HCT116 (cell line): ENCODE data around the gene STAP2. TPM values are rescaled to one million over a fixed set of nuclear protein-coding genes. Genes with fewer than 3 reads are reported as not detected.

Experiments used
- ATAC-seq: fragments of 200-7000 bp; cut with Tn5 transposase; 2 replicates; pipeline ENCODE4 v1.9.1; 2020; ENCODE audit warnings: mild to moderate bottlenecking, moderate library complexity
- BruUV-seq: library from RNA; stranded (reverse); fragments of 400-500 nt; replicated peaks from 2 replicates; lab custom pipeline; 2021; lab: Mats Ljungman, UMichigan
- CTCF ChIA-PET: fragments of 300-600 bp; sonication (Branson Sonifier 250); formaldehyde crosslinking; loops from one replicate; lab custom pipeline; 2021; ENCODE audit warnings: antibody characterized with exemption; lab: Charles Lee
- POLR2A ChIA-PET: fragments of 300-600, 350-600 bp; sonication (Branson Sonifier 250); formaldehyde crosslinking; loops from one replicate; lab custom pipeline; 2021; ENCODE audit warnings: antibody characterized with exemption; lab: Charles Lee
- RAD21 ChIA-PET, 2 experiments: fragments of 300-600 bp; sonication (Branson Sonifier 250); formaldehyde crosslinking; loops; one replicate each; lab custom pipeline; 2023; ENCODE audit warnings: low total read pairs in 2 of 2; ENCODE audit not compliant: uncharacterized antibody in 2 of 2, unreplicated experiment in 2 of 2, low non-redundant PET in 1 of 2; lab: Charles Lee
- DNase-seq: peaks from one replicate; pipeline ENCODE4 v3.0.0-alpha.2; 2010; ENCODE audit warnings: low read depth, low spot score
- H2AFZ ChIP-seq: fragments of 200-600 bp; shearing (Covaris generic), sonication (generic); 2 replicates; pipeline ENCODE4 v1.6.1; 2017; ENCODE audit warnings: low read depth, mixed run types, mixed read lengths, antibody characterized with exemption, low read length; ENCODE audit not compliant: poor library complexity, severe bottlenecking
- H3K27ac ChIP-seq: 2 replicates; pipeline ENCODE4 v1.5.1; 2012; ENCODE audit warnings: low read depth, low read length
- H3K27me3 ChIP-seq: fragments of 200-600 bp; sonication (generic); 2 replicates; pipeline ENCODE4 v1.6.1; 2016; ENCODE audit warnings: mixed run types, low read length, mixed read lengths; ENCODE audit not compliant: insufficient read depth
- H3K36me3 ChIP-seq, 2 experiments: fragments of 200-500 bp in 1 of 2; fragments of 200-600 bp in 1 of 2; sonication (Bioruptor generic) in 1 of 2; sonication (generic) in 1 of 2; 2 replicates each; pipeline versions ENCODE4 v1.5.1 to v1.6.1; 2014 to 2016; ENCODE audit warnings: low read length in 2 of 2, inconsistent platforms in 1 of 2, mixed read lengths in 1 of 2, mixed run types in 1 of 2; ENCODE audit not compliant: insufficient read depth in 2 of 2, control insufficient read depth in 1 of 2
- H3K4me1 ChIP-seq, 2 experiments: fragments of 200-600 bp in 1 of 2; sonication (generic) in 1 of 2; 2 replicates each; pipeline versions ENCODE4 v1.5.1 to v1.6.1; 2012 to 2017; ENCODE audit warnings: low read length in 2 of 2, inconsistent platforms in 1 of 2, mild to moderate bottlenecking in 1 of 2, mixed read lengths in 1 of 2, mixed run types in 1 of 2, moderate library complexity in 1 of 2; ENCODE audit not compliant: insufficient read depth in 2 of 2, control insufficient read depth in 1 of 2
- H3K4me2 ChIP-seq: fragments of 200-600 bp; sonication (generic); 2 replicates; pipeline ENCODE4 v1.6.1; 2017; ENCODE audit warnings: mixed run types, low read length, mixed read lengths
- H3K4me3 ChIP-seq, 2 experiments: fragments of 200-600 bp in 1 of 2; sonication (generic) in 1 of 2; replicated peaks in 1 of 2; 2 replicates each; pipeline ENCODE4 v1.5.1; 2011 to 2016; ENCODE audit warnings: low read length in 2 of 2, control low read depth in 1 of 2, low read depth in 1 of 2, mild to moderate bottlenecking in 1 of 2, mixed read lengths in 1 of 2, mixed run types in 1 of 2
- H3K79me2 ChIP-seq: fragments of 200-600 bp; sonication (generic); 2 replicates; pipeline ENCODE4 v1.6.1; 2017; ENCODE audit warnings: mild to moderate bottlenecking, mixed run types, low read length, moderate library complexity, mixed read lengths; ENCODE audit not compliant: insufficient read depth
- H3K9ac ChIP-seq: fragments of 200-600 bp; sonication (generic); 2 replicates; pipeline ENCODE4 v1.6.1; 2016; ENCODE audit warnings: low read length, mixed read lengths
- H3K9me2 ChIP-seq: fragments of 200-600 bp; sonication (generic), shearing (Covaris generic); 2 replicates; pipeline ENCODE4 v1.6.1; 2017; ENCODE audit warnings: mixed run types, mild to moderate bottlenecking, moderate library complexity; ENCODE audit not compliant: insufficient read depth
- H3K9me3 ChIP-seq, 2 experiments: fragments of 200-500 bp in 1 of 2; fragments of 200-600 bp in 1 of 2; sonication (Bioruptor generic) in 1 of 2; sonication (generic) in 1 of 2; 2 replicates each; pipeline ENCODE4 v1.6.1; 2014 to 2017; ENCODE audit warnings: low read length in 2 of 2, mixed read lengths in 2 of 2, inconsistent platforms in 1 of 2, low read depth in 1 of 2, mild to moderate bottlenecking in 1 of 2, mixed run types in 1 of 2, moderate library complexity in 1 of 2; ENCODE audit not compliant: control insufficient read depth in 1 of 2, insufficient read depth in 1 of 2
- H4K20me1 ChIP-seq: fragments of 200-600 bp; sonication (generic), shearing (Covaris generic); 2 replicates; pipeline ENCODE4 v1.6.1; 2017; ENCODE audit warnings: mixed run types, mild to moderate bottlenecking, moderate library complexity; ENCODE audit not compliant: insufficient read depth
- ATF3 ChIP-seq: IDR thresholded peaks from 2 replicates; pipeline ENCODE4 v1.6.1; 2012
- CBX3 ChIP-seq: IDR thresholded peaks from 2 replicates; pipeline ENCODE4 v1.6.1; 2012; ENCODE audit warnings: low read depth
- CEBPB ChIP-seq: IDR thresholded peaks from 2 replicates; pipeline ENCODE4 v1.6.1; 2012; ENCODE audit warnings: low read depth
- CTCF ChIP-seq, 3 experiments: fragments of 200-600 bp in 1 of 3; sonication (generic) in 1 of 3; IDR thresholded peaks in 2 of 3; conservative IDR thresholded peaks in 1 of 3; 2 replicates each; pipeline ENCODE4 v1.5.1; 2012 to 2017; ENCODE audit warnings: low read depth in 2 of 3, low read length in 2 of 3, antibody characterized with exemption in 1 of 3, borderline replicate concordance in 1 of 3, control low read depth in 1 of 3, mild to moderate bottlenecking in 1 of 3, mixed read lengths in 1 of 3, mixed run types in 1 of 3, moderate library complexity in 1 of 3; ENCODE audit not compliant: insufficient read depth in 1 of 3
- ELF1 ChIP-seq: IDR thresholded peaks from 2 replicates; pipeline ENCODE4 v1.6.1; 2012; ENCODE audit warnings: low read depth, borderline replicate concordance
- EZH2 ChIP-seq: fragments of 200-600 bp; sonication (generic); IDR thresholded peaks from 2 replicates; pipeline ENCODE4 v1.6.1; 2017; ENCODE audit warnings: antibody characterized with exemption, mixed run types
- FOSL1 ChIP-seq: IDR thresholded peaks from 2 replicates; pipeline ENCODE4 v1.6.1; 2012; ENCODE audit warnings: low read depth
- MAX ChIP-seq: IDR thresholded peaks from 2 replicates; pipeline ENCODE4 v1.6.1; 2012
- POLR2AphosphoS5 ChIP-seq: IDR thresholded peaks from 2 replicates; pipeline ENCODE4 v1.6.1; 2011; ENCODE audit warnings: mild to moderate bottlenecking, low read depth, low read length, moderate library complexity
- RAD21 ChIP-seq: IDR thresholded peaks from 2 replicates; pipeline ENCODE4 v1.6.1; 2012; ENCODE audit warnings: low read depth, mild to moderate bottlenecking
- SIN3A ChIP-seq: IDR thresholded peaks from 2 replicates; pipeline ENCODE4 v1.6.1; 2012; ENCODE audit warnings: low read depth
- YY1 ChIP-seq: IDR thresholded peaks from 2 replicates; pipeline ENCODE4 v1.6.1; 2011; ENCODE audit warnings: low read length, low read depth, moderate library complexity, mild to moderate bottlenecking; ENCODE audit not compliant: insufficient replicate concordance; ENCODE audit errors: extremely low read depth
- ZBTB33 ChIP-seq: IDR thresholded peaks from 2 replicates; pipeline ENCODE4 v1.6.1; 2011; ENCODE audit warnings: mild to moderate bottlenecking, low read length, moderate library complexity; ENCODE audit not compliant: insufficient replicate concordance; ENCODE audit errors: extremely low read depth
- ZFX ChIP-seq: fragments of 450-650 bp; IDR thresholded peaks from 2 replicates; pipeline ENCODE4 v1.6.1; 2017
- intact Hi-C: fragments of 100-400 bp; cut with micrococcal nuclease; formaldehyde crosslinking; loops from 2 replicates; pipeline ENCODE4 v1.10.0; 2022
- total RNA-seq: library from RNA; stranded (reverse); gene quantifications from one replicate; pipeline ENCODE4 v1.2.1, GENCODE V29; 2021; ENCODE audit not compliant: unreplicated experiment

The STAP2 gene
- total RNA-seq, 1 experiment from 2014 or later = 2.1 TPM

- no peak for ATAC-seq
- RAD21 ChIA-PET = interaction anchor here in 1 of 2 experiments (0.7 kb wide), 1 partner anchor 28 kb away, joined by 4 read pairs; no protein-coding TSS in a partner anchor
- Histone ChIP-seq H4K20me1 (no peaks in the 10 kb centered on the region), H3K4me3 (no peak overlapping the region)
- no peak for TF ChIP-seq FOSL1
- TF ChIP-seq ZBTB33 = no peak
- TF ChIP-seq, all 23 proteins: peak for 0
- no peaks in the 10 kb centered on the region for H3K9me3 ChIP-seq
- H3K79me2 ChIP-seq = no peaks in the 10 kb centered on the region; the same call in 1 of the 2 replicates
- H3K36me3 ChIP-seq = peaks cover 0 to 5% of the 10 kb centered on the region in 2 experiments; a peak in 2 of 4 replicates
- H3K9me2 ChIP-seq = no peaks in the 10 kb centered on the region
- peaks cover 4 to 11% of the 10 kb centered on the region in 2 experiments; a peak in 3 of 4 replicates for H3K4me1 ChIP-seq
- no TSS peak for BruUV-seq
- intact Hi-C loops = no loop called here
- H3K9ac ChIP-seq = no peak overlapping the region
- no peak overlapping the region for H2AFZ ChIP-seq
- no peaks in the 10 kb centered on the region for H3K27me3 ChIP-seq
- H3K4me2 ChIP-seq = no peak overlapping the region
- H3K27ac ChIP-seq = no peak overlapping the region
- CTCF ChIA-PET = interaction anchor here (1.5 kb wide), 1 partner anchor 80 kb away, joined by 4 read pairs; no protein-coding TSS in a partner anchor
- DNase-seq = no peak
- POLR2A ChIA-PET = no interaction called here
Observed at GRCh38 chr19:4347521-4347920, 8.9 kb upstream of the STAP2 start.

- H3K27me3 ChIP-seq = no peaks in the 10 kb centered on the region
- ChIA-PET POLR2A (no interaction called here), RAD21 (no interaction called here), CTCF (no interaction called here)
- intact Hi-C loops = no loop called here
- H3K4me3 ChIP-seq = no peak overlapping the region
- ATAC-seq = no peak
- H3K36me3 ChIP-seq = peaks cover 0 to 5% of the 10 kb centered on the region in 2 experiments; a peak in 2 of 4 replicates
- no peaks in the 10 kb centered on the region for H4K20me1 ChIP-seq
- no peaks in the 10 kb centered on the region; the same call in 1 of the 2 replicates for H3K79me2 ChIP-seq
- no TSS peak for BruUV-seq
- H3K9me3 ChIP-seq = no peaks in the 10 kb centered on the region
- H3K27ac ChIP-seq = no peak overlapping the region
- no peaks in the 10 kb centered on the region for H3K9me2 ChIP-seq
- H2AFZ ChIP-seq = no peak overlapping the region
- DNase-seq = no peak
- H3K9ac ChIP-seq = no peak overlapping the region
- H3K4me1 ChIP-seq = peaks cover 7 to 18% of the 10 kb centered on the region in 2 experiments
- no peak overlapping the region for H3K4me2 ChIP-seq
- TF ChIP-seq EZH2 (no peak), FOSL1 (no peak), ZFX (no peak), CBX3 (no peak), ELF1 (no peak), POLR2AphosphoS5 (no peak), SIN3A (no peak), CTCF (IDR thresholded peaks at IDR 0.05 in 2 of 3, conservative IDR thresholded peaks at IDR 0.05 in 1 of 3; ENCODE audit: borderline replicate concordance in 1 of 3, insufficient read depth in 1 of 3, low read depth in 2 of 3, low read length in 2 of 3) (no peak), CEBPB (no peak), MAX (no peak), RAD21 (no peak), YY1 (no peak), ATF3 (no peak)
Observed at GRCh38 chr19:4346020-4346383, 7.4 kb upstream of the STAP2 start.
